Vagina (tissue), 2 donors: Measurements from ENCODE around the gene MDN1. TPM values are rescaled to one million over a fixed set of nuclear protein-coding genes. Genes with fewer than 3 reads are reported as not detected.

Experiments
- DNase-seq, 2 donors: peaks; one replicate each; pipeline ENCODE4 v3.0.0-alpha.2; 2017; ENCODE audit errors: extremely low spot score in 2 of 2
- H3K27ac ChIP-seq: fragments of 200-600 bp; sonication (generic); one replicate; pipeline ENCODE4 v1.5.1; 2019
- H3K27me3 ChIP-seq: fragments of 200-600 bp; sonication (generic); one replicate; pipeline ENCODE4 v1.5.1; 2019
- H3K36me3 ChIP-seq, 2 donors: fragments of 200-600 bp; sonication (generic); one replicate each; pipeline ENCODE4 v1.5.1; 2017 to 2019
- H3K4me1 ChIP-seq: fragments of 200-600 bp; sonication (generic); one replicate; pipeline ENCODE4 v1.5.1; 2019
- H3K4me3 ChIP-seq, 2 donors: fragments of 200-600 bp; sonication (generic); 1 replicate in 1 of 2; 2 replicates in 1 of 2; pipeline ENCODE4 v1.5.1; 2016 to 2019
- H3K9me3 ChIP-seq: fragments of 200-600 bp; sonication (generic); one replicate; pipeline ENCODE4 v1.5.1; 2019
- CTCF ChIP-seq, 3 experiments: fragments of 450-650 bp in 2 of 3; fragments of 200-600 bp in 1 of 3; sonication (generic) in 1 of 3; IDR thresholded peaks; one replicate each; pipeline ENCODE4 v1.5.1; 2017 to 2019; ENCODE audit warnings: antibody characterized with exemption in 3 of 3, mild to moderate bottlenecking in 2 of 3, moderate library complexity in 2 of 3
- POLR2A ChIP-seq, 2 donors: fragments of 450-650 bp; IDR thresholded peaks; one replicate each; pipeline ENCODE4 v1.6.1; 2017; ENCODE audit warnings: antibody characterized with exemption in 2 of 2, mild to moderate bottlenecking in 2 of 2, moderate library complexity in 2 of 2
- POLR2AphosphoS5 ChIP-seq, 2 donors: sonication (generic); formaldehyde crosslinking; IDR thresholded peaks; one replicate each; pipeline ENCODE4 v1.9.0; 2017; ENCODE audit warnings: antibody characterized with exemption in 2 of 2, mild to moderate bottlenecking in 2 of 2, low read depth in 1 of 2; ENCODE audit not compliant: insufficient read depth in 1 of 2
- intact Hi-C: fragments of 100-400 bp; cut with DNase I; formaldehyde crosslinking; loops from one replicate; pipeline ENCODE4 v1.15.1; 2023
- total RNA-seq: library from RNA; depleted of rRNA; stranded (reverse); fragments of >200 nt; gene quantifications from one replicate; pipeline ENCODE4 v1.2.3, GENCODE V29; 2016

Gene MDN1
- total RNA-seq, 1 donor from 2014 or later, result 23.8 TPM

- Histone ChIP-seq H3K36me3 (peaks cover 0 to 55% of the 10 kb centered on the region in 2 donors), H3K4me1 (no peaks in the 10 kb centered on the region), H3K4me3 (no peak overlapping the region), H3K9me3 (no peaks in the 10 kb centered on the region), H3K27me3 (no peaks in the 10 kb centered on the region), H3K27ac (no peak overlapping the region)
- TF ChIP-seq POLR2AphosphoS5 (IDR thresholded peaks at IDR 0.05; ENCODE audit: insufficient read depth in 1 of 2, low read depth in 1 of 2), result no peak
- no peak for TF ChIP-seq POLR2A (IDR thresholded peaks at IDR 0.05)
- no peak for TF ChIP-seq CTCF (IDR thresholded peaks at IDR 0.05)
- DNase-seq, result no peak
- intact Hi-C loops, result no loop called here
Observed at GRCh38 chr6:89758830-89759229, 60.8 kb downstream of the MDN1 start.

GRCh38 chr6:89750338-89750737, 69.3 kb downstream of the MDN1 start:
- Histone ChIP-seq H3K9me3 (no peaks in the 10 kb centered on the region), H3K27ac (no peak overlapping the region), H3K27me3 (no peaks in the 10 kb centered on the region), H3K4me3 (no peak overlapping the region), H3K4me1 (no peaks in the 10 kb centered on the region), H3K36me3 (peaks cover 0 to 75% of the 10 kb centered on the region in 2 donors)
- intact Hi-C loops, result no loop called here
- no peak for DNase-seq
- TF ChIP-seq POLR2A (IDR thresholded peaks at IDR 0.05), result no peak
- no peak for TF ChIP-seq POLR2AphosphoS5 (IDR thresholded peaks at IDR 0.05; ENCODE audit: insufficient read depth in 1 of 2, low read depth in 1 of 2)
- TF ChIP-seq CTCF (IDR thresholded peaks at IDR 0.05), result no peak

GRCh38 chr6:89749918-89750317, 69.7 kb downstream of the MDN1 start:
- no peak overlapping the region for H3K27ac ChIP-seq
- H3K4me3 ChIP-seq, result no peak overlapping the region
- TF ChIP-seq POLR2A (IDR thresholded peaks at IDR 0.05) (no peak), CTCF (IDR thresholded peaks at IDR 0.05) (no peak), POLR2AphosphoS5 (IDR thresholded peaks at IDR 0.05; ENCODE audit: insufficient read depth in 1 of 2, low read depth in 1 of 2) (no peak)
- intact Hi-C loops, result no loop called here
- H3K36me3 ChIP-seq, result peaks cover 0 to 74% of the 10 kb centered on the region in 2 donors
- H3K27me3 ChIP-seq, result no peaks in the 10 kb centered on the region
- DNase-seq, result no peak
- no peaks in the 10 kb centered on the region for H3K9me3 ChIP-seq
- no peaks in the 10 kb centered on the region for H3K4me1 ChIP-seq

- no peaks in the 10 kb centered on the region for H3K27me3 ChIP-seq
- H3K4me3 ChIP-seq, result no peak overlapping the region
- no peak overlapping the region for H3K27ac ChIP-seq
- TF ChIP-seq POLR2AphosphoS5 (IDR thresholded peaks at IDR 0.05; ENCODE audit: insufficient read depth in 1 of 2, low read depth in 1 of 2), result no peak
- no peak for TF ChIP-seq POLR2A (IDR thresholded peaks at IDR 0.05)
- no peak for TF ChIP-seq CTCF (IDR thresholded peaks at IDR 0.05)
- intact Hi-C loops, result no loop called here
- peaks cover 0 to 71% of the 10 kb centered on the region in 2 donors for H3K36me3 ChIP-seq
- H3K9me3 ChIP-seq, result no peaks in the 10 kb centered on the region
- H3K4me1 ChIP-seq, result no peaks in the 10 kb centered on the region
- DNase-seq, result no peak
Observed at GRCh38 chr6:89745716-89746115, 73.9 kb downstream of the MDN1 start.

- intact Hi-C loops, result no loop called here
- Histone ChIP-seq H3K9me3 (no peaks in the 10 kb centered on the region), H3K4me3 (no peak overlapping the region), H3K36me3 (peaks cover 0 to 71% of the 10 kb centered on the region in 2 donors), H3K27me3 (no peaks in the 10 kb centered on the region), H3K4me1 (no peaks in the 10 kb centered on the region), H3K27ac (no peak overlapping the region)
- DNase-seq, result no peak
- no peak for TF ChIP-seq POLR2A (IDR thresholded peaks at IDR 0.05)
- no peak for TF ChIP-seq POLR2AphosphoS5 (IDR thresholded peaks at IDR 0.05; ENCODE audit: insufficient read depth in 1 of 2, low read depth in 1 of 2)
- no peak for TF ChIP-seq CTCF (IDR thresholded peaks at IDR 0.05)
Observed at GRCh38 chr6:89745096-89745495, 74.5 kb downstream of the MDN1 start.
